DOHH2 (cell line): ENCODE measurements around the gene PTH2.

Experiments
- CTCF ChIP-seq: fragments of 200-600 bp; sonication (generic); IDR thresholded peaks from one replicate; pipeline ENCODE4 v1.5.1; 2014; ENCODE audit warnings: antibody characterized with exemption, mild to moderate bottlenecking, low read depth, low read length; ENCODE audit not compliant: poor library complexity, severe bottlenecking
- EZH2phosphoT487 ChIP-seq: fragments of 200-600 bp; sonication (generic); IDR thresholded peaks from 2 replicates; pipeline ENCODE4 v1.6.1; 2017; ENCODE audit warnings: borderline replicate concordance, mild to moderate bottlenecking, antibody characterized with exemption, low read length, moderate library complexity, mixed read lengths

DNA sequence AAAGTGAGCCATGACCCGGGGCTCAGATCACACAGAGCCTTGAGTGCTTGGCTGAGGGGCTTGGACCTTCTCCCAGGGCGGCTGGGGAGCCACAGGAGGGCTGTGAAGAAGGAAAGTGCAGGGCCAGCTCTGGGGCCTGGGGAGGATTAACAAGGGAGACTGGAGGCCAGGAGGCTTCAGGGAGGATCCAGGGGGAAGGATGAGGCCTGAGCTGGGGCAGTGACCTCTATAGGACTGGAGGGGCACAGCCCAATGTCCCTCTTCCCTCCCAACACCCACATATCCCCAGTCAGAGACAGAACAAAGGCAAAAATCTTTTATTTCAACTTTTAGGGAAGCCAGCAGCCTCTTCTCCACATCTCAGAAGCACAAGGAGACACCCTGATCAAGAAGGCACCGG, 22.8 kb upstream of the PTH2 start:
- TF ChIP-seq CTCF (no peak), EZH2phosphoT487 (no peak)
